Upper lobe of left lung (tissue), 4 donors: ENCODE measurements around the gene POLR2J.

Source experiments
- CTCF ChIP-seq, 6 experiments: fragments of 450-650 bp in 4 of 6; fragments of 200-600 bp in 2 of 6; sonication (generic) in 2 of 6; IDR thresholded peaks; one replicate each; pipeline ENCODE4 v1.5.1; 2016 to 2019; ENCODE audit warnings: antibody characterized with exemption in 6 of 6
- POLR2A ChIP-seq, 4 donors: fragments of 450-650 bp; IDR thresholded peaks; one replicate each; pipeline ENCODE4 v1.5.1; 2016 to 2017; ENCODE audit warnings: antibody characterized with exemption in 4 of 4, mild to moderate bottlenecking in 2 of 4

DNA sequence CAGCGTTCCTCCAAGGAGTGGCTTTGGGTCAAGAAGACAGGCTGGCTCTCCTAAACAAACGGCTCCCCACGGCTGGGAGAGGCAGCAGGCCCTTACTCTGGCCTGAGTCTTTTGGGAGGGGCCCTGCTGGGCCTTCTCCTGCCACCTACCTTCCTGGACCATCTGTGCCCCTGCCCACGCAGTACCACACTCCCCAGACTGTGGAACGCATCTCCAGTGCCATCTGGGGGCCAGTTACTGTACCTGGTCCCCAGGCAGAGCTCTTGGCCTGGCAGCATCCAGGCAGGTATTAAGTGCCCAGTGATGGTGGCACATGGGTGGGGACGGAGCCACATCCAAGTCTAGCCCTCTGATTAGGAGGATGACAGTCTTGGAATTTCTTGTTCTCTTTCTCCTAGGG is 28.5 kb downstream of the POLR2J start:
- TF ChIP-seq POLR2A (IDR thresholded peaks at IDR 0.05) (no peak), CTCF (IDR thresholded peaks at IDR 0.05) (peak in 1 of 6 experiments; percentile 7)
